ENCODE data around the gene LDLRAD4. TPM values are rescaled to one million over a fixed set of nuclear protein-coding genes. Genes with fewer than 3 reads are reported as not detected.

The LDLRAD4 gene
- total and polyA plus RNA-seq, 11 donors = 10.4 to 44.0 (median 29.6) TPM

DNA sequence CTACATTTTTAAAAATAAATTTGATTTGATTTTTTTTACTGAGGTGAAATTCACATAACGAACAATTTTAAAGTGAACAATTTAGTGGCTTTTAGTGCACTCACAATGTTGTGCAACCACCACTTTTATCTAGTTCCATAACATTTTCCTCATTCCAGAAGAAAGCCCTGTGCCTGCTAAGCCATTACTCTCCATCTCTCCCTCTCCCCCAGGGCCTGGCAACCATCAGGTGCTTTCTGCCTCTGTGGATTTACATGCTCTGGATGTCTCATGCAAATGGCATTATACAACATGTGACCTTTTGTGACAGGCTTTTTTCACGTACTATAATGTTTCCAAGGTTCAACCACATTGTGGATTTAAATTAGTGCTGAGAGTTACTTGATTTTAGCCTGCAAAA is 19.9 kb upstream of the LDLRAD4 start:
- no peak for ATAC-seq
- Histone ChIP-seq H3K9me3 (peaks cover 0 to 30% (median 14%) of the 10 kb centered on the region in 12 donors), H3K4me1 (no peaks in the 10 kb centered on the region), H3K36me3 (no peaks in the 10 kb centered on the region), H3K27me3 (no peaks in the 10 kb centered on the region), H3K27ac (no peak overlapping the region), H3K4me3 (no peak overlapping the region)
- DNase-seq = no peak
- TF ChIP-seq POLR2A (IDR thresholded peaks at IDR 0.05) = no peak
- TF ChIP-seq, protein P1, sequence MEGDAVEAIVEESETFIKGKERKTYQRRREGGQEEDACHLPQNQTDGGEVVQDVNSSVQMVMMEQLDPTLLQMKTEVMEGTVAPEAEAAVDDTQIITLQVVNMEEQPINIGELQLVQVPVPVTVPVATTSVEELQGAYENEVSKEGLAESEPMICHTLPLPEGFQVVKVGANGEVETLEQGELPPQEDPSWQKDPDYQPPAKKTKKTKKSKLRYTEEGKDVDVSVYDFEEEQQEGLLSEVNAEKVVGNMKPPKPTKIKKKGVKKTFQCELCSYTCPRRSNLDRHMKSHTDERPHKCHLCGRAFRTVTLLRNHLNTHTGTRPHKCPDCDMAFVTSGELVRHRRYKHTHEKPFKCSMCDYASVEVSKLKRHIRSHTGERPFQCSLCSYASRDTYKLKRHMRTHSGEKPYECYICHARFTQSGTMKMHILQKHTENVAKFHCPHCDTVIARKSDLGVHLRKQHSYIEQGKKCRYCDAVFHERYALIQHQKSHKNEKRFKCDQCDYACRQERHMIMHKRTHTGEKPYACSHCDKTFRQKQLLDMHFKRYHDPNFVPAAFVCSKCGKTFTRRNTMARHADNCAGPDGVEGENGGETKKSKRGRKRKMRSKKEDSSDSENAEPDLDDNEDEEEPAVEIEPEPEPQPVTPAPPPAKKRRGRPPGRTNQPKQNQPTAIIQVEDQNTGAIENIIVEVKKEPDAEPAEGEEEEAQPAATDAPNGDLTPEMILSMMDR (IDR thresholded peaks at IDR 0.05) = no peak
- intact Hi-C loops (cut with DNase I) = no loop called here
- 92 to 97% (median 94%) methylated on average over 2 of the region's 2 CpGs for WGBS, 4 donors

DNA sequence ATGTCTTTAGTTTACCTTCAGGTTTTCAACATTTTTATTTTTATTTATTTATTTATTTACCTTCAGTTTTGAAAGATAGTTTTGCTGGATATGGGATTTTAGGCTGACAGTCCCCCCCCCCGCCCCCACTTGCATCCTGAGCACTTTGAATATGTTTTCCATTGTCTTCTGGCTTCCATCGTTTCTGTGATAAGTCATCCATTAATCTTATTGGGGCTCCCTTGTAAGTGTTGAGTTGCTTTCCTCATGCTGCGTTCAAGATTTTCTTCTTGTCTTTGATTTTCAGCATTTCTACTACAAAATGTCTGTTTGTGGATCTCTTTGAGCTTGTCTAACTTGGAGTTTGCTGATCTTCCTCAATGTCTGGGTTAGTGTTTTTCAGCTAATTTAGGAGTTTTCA is 19.4 kb upstream of the LDLRAD4 start:
- no peak for ATAC-seq
- intact Hi-C loops (cut with DNase I) = no loop called here
- WGBS, 4 donors = 78 to 88% (median 84%) methylated on average over 3 of the region's 3 CpGs
- Histone ChIP-seq H3K4me1 (no peaks in the 10 kb centered on the region), H3K27me3 (no peaks in the 10 kb centered on the region), H3K4me3 (no peak overlapping the region), H3K27ac (no peak overlapping the region), H3K9me3 (peaks cover 0 to 27% (median 13%) of the 10 kb centered on the region in 12 donors), H3K36me3 (no peaks in the 10 kb centered on the region)
- TF ChIP-seq, protein P1 (IDR thresholded peaks at IDR 0.05) = no peak
- no peak for TF ChIP-seq POLR2A (IDR thresholded peaks at IDR 0.05)
- no peak for DNase-seq

DNA sequence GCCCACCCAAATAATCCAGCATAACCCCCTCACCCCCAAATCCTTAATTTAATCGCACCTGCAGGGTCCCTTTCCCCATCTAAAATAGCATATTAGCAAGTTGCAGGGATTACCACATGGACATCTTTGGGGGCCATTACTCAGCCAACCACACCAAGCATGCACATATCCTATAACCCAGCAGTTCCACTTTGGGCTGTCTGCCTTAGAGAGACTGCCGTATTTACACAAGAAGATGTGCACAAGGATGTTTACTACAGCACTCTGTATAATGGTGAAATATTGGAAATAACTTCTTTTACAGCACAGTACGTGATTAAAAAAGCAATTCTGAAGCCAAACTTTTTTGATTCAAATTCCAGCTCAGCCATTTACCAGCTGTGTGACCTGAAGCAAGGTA is 17.3 kb upstream of the LDLRAD4 start:
- ATAC-seq (no peak), DNase-seq (no peak)
- intact Hi-C loops (cut with DNase I) = loop anchor here in 1 of 10 donors (10.0 kb wide), 1 partner anchor 604 kb away; no protein-coding TSS in a partner anchor
- Histone ChIP-seq H3K4me1 (no peaks in the 10 kb centered on the region), H3K36me3 (no peaks in the 10 kb centered on the region), H3K27ac (no peak overlapping the region), H3K9me3 (peaks cover 0 to 25% (median 10%) of the 10 kb centered on the region in 12 donors), H3K27me3 (no peaks in the 10 kb centered on the region), H3K4me3 (no peak overlapping the region)
- TF ChIP-seq, protein P1 (IDR thresholded peaks at IDR 0.05) = no peak
- no peak for TF ChIP-seq POLR2A (IDR thresholded peaks at IDR 0.05)
- WGBS, 4 donors = 92 to 93% (median 92%) methylated on average over 3 of the region's 3 CpGs

DNA sequence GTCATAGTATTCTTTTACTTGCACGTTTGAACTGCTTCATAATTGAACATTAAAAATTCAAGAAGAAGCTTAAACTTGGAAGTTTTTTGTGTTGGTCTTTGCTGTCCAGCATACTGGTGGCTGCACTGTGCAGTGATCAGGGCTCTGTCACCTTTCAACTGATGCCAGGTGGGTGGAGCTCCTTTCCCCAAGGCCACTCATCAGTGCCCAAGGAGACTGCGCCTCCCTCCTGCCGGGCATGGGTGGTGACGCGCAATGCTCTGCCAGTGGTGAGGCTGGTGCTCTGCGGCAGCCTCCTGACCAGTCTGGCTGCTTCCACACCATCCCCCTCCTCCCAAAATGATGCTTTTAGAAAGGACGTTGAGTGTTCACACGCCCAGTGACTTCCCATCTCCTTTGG is 16.0 kb upstream of the LDLRAD4 start:
- TF ChIP-seq, protein P1 (IDR thresholded peaks at IDR 0.05) = no peak
- TF ChIP-seq POLR2A (IDR thresholded peaks at IDR 0.05) = no peak
- WGBS, 4 donors = 82 to 89% (median 88%) methylated on average over 8 of the region's 8 CpGs

More for the DNA sequence above, 16.0 kb upstream of the LDLRAD4 start:
- H3K36me3 ChIP-seq = no peaks in the 10 kb centered on the region
- H3K27ac ChIP-seq = no peak overlapping the region
- peak in 1 of 4 donors; percentile 27 for ATAC-seq
- DNase-seq = no peak
- H3K4me3 ChIP-seq = no peak overlapping the region
- H3K9me3 ChIP-seq = peaks cover 0 to 25% (median 10%) of the 10 kb centered on the region in 12 donors
- no peaks in the 10 kb centered on the region for H3K27me3 ChIP-seq
- intact Hi-C loops (cut with DNase I) = loop anchor here in 1 of 10 donors (10.0 kb wide), 1 partner anchor 602 kb away; no protein-coding TSS in a partner anchor
- H3K4me1 ChIP-seq = no peaks in the 10 kb centered on the region
